Measurements from ENCODE around the gene SPACDR.

- TF ChIP-seq CTCF (conservative IDR thresholded peaks at IDR 0.05; ENCODE audit: low read depth, low read length): no peak
- TF ChIP-seq EZH2 (IDR thresholded peaks at IDR 0.05; ENCODE audit: borderline replicate concordance, low read depth, low read length, poor library complexity, severe bottlenecking): no peak
Observed at GRCh38 chr7:100428967-100429636, 35.0 kb downstream of the SPACDR start.

Data from A673 (cell line).